K562 (cell line): ENCODE measurements around the gene TMEM273. TPM values are rescaled to one million over a fixed set of nuclear protein-coding genes. Genes with fewer than 3 reads are reported as not detected.

Experiments used
- ATAC-seq: fragments of 200-7000 bp; cut with Tn5 transposase; 3 replicates; pipeline ENCODE4 v1.9.1; 2020; ENCODE audit warnings: moderate library complexity
- BruUV-seq: library from RNA; stranded (reverse); fragments of 400-500 nt; replicated peaks from 2 replicates; lab custom pipeline; 2021; lab: Mats Ljungman, UMichigan
- CTCF ChIA-PET: fragments of 300-600 bp; formaldehyde crosslinking; extraction: SDS; loops from one replicate; lab custom pipeline; 2021; ENCODE audit warnings: low intra/inter-chr PET ratio; lab: Yijun Ruan, JAX
- POLR2A ChIA-PET: fragments of 300-600, 350-650 bp; sonication (Branson Sonifier 250); formaldehyde crosslinking; extraction: SDS; loops from one replicate; lab custom pipeline; 2021; ENCODE audit warnings: antibody characterized with exemption, inconsistent platforms; lab: Yijun Ruan, JAX
- DNase-seq, 4 experiments: peaks; one replicate each; pipeline versions ENCODE4 v3.0.0 to v3.0.0-alpha.2; 2011 to 2018; ENCODE audit warnings: low spot score in 3 of 4, mixed read lengths in 3 of 4; ENCODE audit errors: extremely low read depth in 1 of 4
- FAIRE-seq: peaks from 2 replicates; lab custom pipeline; 2011; peaks lifted over from hg19 to GRCh38; lab: Jason Lieb, UNC
- H2AFZ ChIP-seq: 2 replicates; pipeline ENCODE4 v1.6.0; 2011; ENCODE audit warnings: low read depth, low read length, control low read depth, inconsistent platforms
- H3K27ac ChIP-seq: fragments of 200-600 bp; 3 replicates; pipeline ENCODE4 v1.8.0; 2011; ENCODE audit warnings: low read depth, mild to moderate bottlenecking, control low read depth, inconsistent platforms, low read length, moderate library complexity, mixed read lengths; ENCODE audit errors: extremely low read depth
- H3K27me3 ChIP-seq, 2 experiments: fragments of 300-600 bp in 1 of 2; 2 replicates in 1 of 2; 3 replicates in 1 of 2; pipeline versions ENCODE4 v1.6.0 to v1.8.0; 2011; ENCODE audit warnings: inconsistent platforms in 2 of 2, low read length in 2 of 2, mild to moderate bottlenecking in 1 of 2, mixed read lengths in 1 of 2, moderate library complexity in 1 of 2; ENCODE audit not compliant: control insufficient read depth in 2 of 2, insufficient read depth in 2 of 2
- H3K36me3 ChIP-seq: fragments of 300-600 bp; 3 replicates; pipeline ENCODE4 v1.8.0; 2011; ENCODE audit warnings: mild to moderate bottlenecking, low read length, inconsistent platforms; ENCODE audit not compliant: control insufficient read depth, insufficient read depth
- H3K4me1 ChIP-seq, 2 experiments: fragments of 200-600 bp in 1 of 2; replicated peaks in 1 of 2; 2 replicates in 1 of 2; 3 replicates in 1 of 2; pipeline versions ENCODE4 v1.5.1 to v1.8.0; 2011; ENCODE audit warnings: inconsistent platforms in 2 of 2, low read length in 2 of 2, mild to moderate bottlenecking in 1 of 2, mixed read lengths in 1 of 2, moderate library complexity in 1 of 2; ENCODE audit not compliant: control insufficient read depth in 2 of 2, insufficient read depth in 2 of 2
- H3K4me2 ChIP-seq: 2 replicates; pipeline ENCODE4 v1.6.1; 2011; ENCODE audit warnings: low read length, control low read depth, inconsistent platforms, mixed read lengths; ENCODE audit not compliant: insufficient read depth
- H3K4me3 ChIP-seq: fragments of 200-600 bp; sonication (generic), shearing (Covaris generic); 2 replicates; pipeline ENCODE4 v1.5.1; 2016; ENCODE audit warnings: control low read depth, inconsistent platforms
- H3K79me2 ChIP-seq: fragments of 200-600 bp; 3 replicates; pipeline ENCODE4 v1.8.0; 2011; ENCODE audit warnings: low read length, inconsistent platforms; ENCODE audit not compliant: control insufficient read depth, insufficient read depth
- H3K9ac ChIP-seq, 2 experiments: 2 replicates each; pipeline versions ENCODE4 v1.6.0 to v1.6.1; 2011; ENCODE audit warnings: low read depth in 2 of 2, low read length in 2 of 2, control low read depth in 1 of 2, inconsistent platforms in 1 of 2, mild to moderate bottlenecking in 1 of 2, mixed read lengths in 1 of 2; ENCODE audit not compliant: insufficient read depth in 1 of 2
- H3K9me1 ChIP-seq: one replicate; pipeline ENCODE4 v1.6.0; 2011; ENCODE audit warnings: inconsistent platforms, mild to moderate bottlenecking, low read length, moderate library complexity; ENCODE audit not compliant: control insufficient read depth, insufficient read depth
- H3K9me3 ChIP-seq: replicated peaks from 2 replicates; pipeline ENCODE4 v1.5.1; 2011; ENCODE audit warnings: low read depth, low read length, inconsistent platforms; ENCODE audit not compliant: control insufficient read depth, insufficient read depth
- H4K20me1 ChIP-seq: replicated peaks from 2 replicates; pipeline ENCODE4 v1.6.1; 2011; ENCODE audit warnings: low read length, inconsistent platforms, mixed read lengths; ENCODE audit not compliant: control insufficient read depth, insufficient read depth
- OTX1 ChIP-seq: fragments of 450-650 bp; formaldehyde crosslinking; IDR thresholded peaks from 2 replicates; pipeline ENCODE4 v1.4.0; 2022; ENCODE audit warnings: mild to moderate bottlenecking
- POLR2A ChIP-seq: fragments of 450-650 bp; conservative IDR thresholded peaks from 2 replicates; pipeline ENCODE4 v1.6.1; 2016
- POLR2G ChIP-seq: fragments of 200-400 bp; formaldehyde crosslinking; IDR thresholded peaks from 2 replicates; pipeline ENCODE4 v1.6.1; 2017; ENCODE audit warnings: low read depth, mild to moderate bottlenecking, antibody characterized with exemption, low read length, moderate library complexity
- RAD21 ChIP-seq, 2 experiments: fragments of 250-450 bp in 1 of 2; fragments of 450-650 bp in 1 of 2; sonication (Bioruptor Pico) in 1 of 2; formaldehyde crosslinking in 1 of 2; IDR thresholded peaks in 1 of 2; conservative IDR thresholded peaks in 1 of 2; 2 replicates each; pipeline versions ENCODE4 v1.4.0 to v1.8.0; 2020 to 2022; ENCODE audit warnings: mild to moderate bottlenecking in 2 of 2, moderate library complexity in 1 of 2
- ZNF124 ChIP-seq: sonication (generic); formaldehyde crosslinking; IDR thresholded peaks from 2 replicates; pipeline ENCODE4 v1.8.1; 2022; ENCODE audit warnings: missing genetic modification reagents
- WGBS: fragments of 100-300 bp; shearing (Covaris generic); methylation state at CpG from one replicate; pipeline ENCODE4 v1.1.6; 2016; ENCODE audit warnings: low coverage, mixed read lengths; ENCODE audit not compliant: insufficient coverage; ENCODE audit errors: missing lambda C conversion rate; 5-methylcytosine and 5-hydroxymethylcytosine counted together
- in situ Hi-C: fragments of 300-500 bp; cut with MboI; formaldehyde crosslinking; loops from 4 replicates; pipeline ENCODE4 v1.15.0; 2018; ENCODE audit warnings: inconsistent platforms, mixed read lengths
- intact Hi-C: fragments of 100-400 bp; cut with micrococcal nuclease; formaldehyde crosslinking; loops from 2 replicates; pipeline ENCODE4 v1.14.2; 2022
- polyA plus RNA-seq, 8 experiments: library from polyadenylated mRNA; depleted of rRNA in 4 of 8; stranded (reverse) in 5 of 8; unstranded in 3 of 8; fragments of >200 nt; fragmentation: Nextera tagmentation in 2 of 8; fragmentation: Illumina TruSeq in 1 of 8; extraction: Ambion mirVana in 2 of 8; extraction: Trizol in 1 of 8; gene quantifications; 2 replicates each; pipeline versions ENCODE4 v1.2.1 to v1.2.3, GENCODE V29; 2011 to 2014; ENCODE audit warnings: inconsistent platforms in 1 of 8, missing spikeins in 1 of 8
- total RNA-seq, 7 experiments: library from RNA; depleted of rRNA in 6 of 7; stranded (reverse); fragments of >200 nt in 6 of 7; fragmentation: Illumina TruSeq in 2 of 7; extraction: Trizol in 2 of 7; gene quantifications; 2 replicates each; pipeline versions ENCODE4 v1.2.1 to v1.2.3, GENCODE V29; 2011 to 2021; ENCODE audit warnings: low replicate concordance in 1 of 7
- TF ChIP-seq, protein P1 (sequence below), 3 experiments: IDR thresholded peaks in 2 of 3; conservative IDR thresholded peaks in 1 of 3; 2 replicates each; pipeline ENCODE4 v1.5.1; 2011 to 2012; ENCODE audit warnings: low read length in 3 of 3, mild to moderate bottlenecking in 3 of 3, control low read depth in 2 of 3, improper control_type of control experiment in 1 of 3, inconsistent platforms in 1 of 3, low read depth in 1 of 3, mixed read lengths in 1 of 3, moderate library complexity in 1 of 3; ENCODE audit not compliant: insufficient read depth in 2 of 3

Gene TMEM273
- total and polyA plus RNA-seq, 9 of the 15 experiments (the other 6 are each of a cell fraction or from before 2014, with no cell fraction given), result 39.2 to 131 (median 95.6) TPM

DNA sequence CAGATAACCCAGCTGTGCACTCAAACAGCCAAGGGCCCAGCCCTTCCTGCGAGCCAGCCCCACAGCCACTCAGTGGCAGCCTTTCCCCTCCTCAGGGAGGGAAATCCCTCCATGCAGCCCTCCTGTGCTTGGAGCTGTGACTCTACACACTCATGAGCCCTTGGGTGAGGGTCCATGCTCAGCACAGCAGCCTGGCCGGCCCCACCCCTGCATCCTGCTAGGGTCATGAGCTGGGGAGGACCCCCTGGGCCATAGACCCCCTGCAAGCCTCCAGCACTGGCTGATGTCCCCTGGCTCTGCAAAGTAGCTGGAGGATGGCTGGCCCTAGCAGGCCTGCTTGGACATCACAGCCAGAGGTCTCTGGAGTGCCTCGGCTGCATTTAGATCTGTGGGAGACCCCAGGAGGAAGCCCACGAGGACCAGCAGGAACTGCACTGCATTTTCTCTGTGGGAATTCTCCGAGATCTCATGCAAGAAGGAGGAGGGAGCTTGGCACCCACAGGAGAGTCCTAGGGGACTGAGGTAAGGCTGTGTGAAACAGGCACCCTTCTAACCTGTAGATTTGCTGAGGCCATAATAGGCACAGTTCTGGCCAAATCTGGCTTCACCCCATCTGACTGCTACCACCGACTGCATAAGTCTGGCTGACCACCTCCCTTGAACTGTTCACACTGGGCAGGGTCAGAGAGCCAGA lies 17.4 kb downstream of the TMEM273 start:
- H3K36me3 ChIP-seq, result peaks cover 34% of the 10 kb centered on the region; the same call in 2 of the 3 replicates
- no peak overlapping the region for H2AFZ ChIP-seq
- H3K4me2 ChIP-seq, result no peak overlapping the region
- ChIA-PET POLR2A (interaction anchor here (0.6 to 4.1 kb wide), 6 partner anchors 9 to 373 kb away, joined by 3 to 30 read pairs (median 4); no protein-coding TSS in a partner anchor), CTCF (no interaction called here)
- no peaks in the 10 kb centered on the region for H3K9me3 ChIP-seq
- BruUV-seq, result no TSS peak
- ATAC-seq, result no peak
- no peak for FAIRE-seq
- peak in 1 of 4 experiments; percentile 28 for DNase-seq
- in situ Hi-C loops, result no loop called here
- H3K9ac ChIP-seq, result peak overlapping the region in 1 of 2 experiments; percentile 66; a peak in 2 of 4 replicates
- WGBS, result 73% methylated on average over 6 of the region's 6 CpGs
- TF ChIP-seq RAD21 (CRISPR knock-in tag; conservative IDR thresholded peaks at IDR 0.05 in 1 of 2, IDR thresholded peaks at IDR 0.05 in 1 of 2) (peak in 1 of 2 experiments; percentile 38; a peak in 2 of 4 replicates), ZNF124 (0 out of 2 replicates have a peak, but pooled peaks have one; percentile 9), OTX1 (CRISPR knock-in tag) (no peak), POLR2A (no peak), POLR2G (peak; percentile 39; the same call in 1 of the 2 replicates)
- TF ChIP-seq, protein P1, sequence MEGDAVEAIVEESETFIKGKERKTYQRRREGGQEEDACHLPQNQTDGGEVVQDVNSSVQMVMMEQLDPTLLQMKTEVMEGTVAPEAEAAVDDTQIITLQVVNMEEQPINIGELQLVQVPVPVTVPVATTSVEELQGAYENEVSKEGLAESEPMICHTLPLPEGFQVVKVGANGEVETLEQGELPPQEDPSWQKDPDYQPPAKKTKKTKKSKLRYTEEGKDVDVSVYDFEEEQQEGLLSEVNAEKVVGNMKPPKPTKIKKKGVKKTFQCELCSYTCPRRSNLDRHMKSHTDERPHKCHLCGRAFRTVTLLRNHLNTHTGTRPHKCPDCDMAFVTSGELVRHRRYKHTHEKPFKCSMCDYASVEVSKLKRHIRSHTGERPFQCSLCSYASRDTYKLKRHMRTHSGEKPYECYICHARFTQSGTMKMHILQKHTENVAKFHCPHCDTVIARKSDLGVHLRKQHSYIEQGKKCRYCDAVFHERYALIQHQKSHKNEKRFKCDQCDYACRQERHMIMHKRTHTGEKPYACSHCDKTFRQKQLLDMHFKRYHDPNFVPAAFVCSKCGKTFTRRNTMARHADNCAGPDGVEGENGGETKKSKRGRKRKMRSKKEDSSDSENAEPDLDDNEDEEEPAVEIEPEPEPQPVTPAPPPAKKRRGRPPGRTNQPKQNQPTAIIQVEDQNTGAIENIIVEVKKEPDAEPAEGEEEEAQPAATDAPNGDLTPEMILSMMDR (IDR thresholded peaks at IDR 0.05 in 2 of 3, conservative IDR thresholded peaks at IDR 0.05 in 1 of 3; ENCODE audit: insufficient read depth in 2 of 3, low read depth in 1 of 3, low read length in 3 of 3), result 0 out of 6 replicates have a peak, but pooled peaks of 1 of the 3 experiments have one; percentile 15
- TF ChIP-seq, all 486 proteins: peak for 4
- intact Hi-C loops, result loop anchor here (5.0 kb wide), 1 partner anchor 107 kb away; no protein-coding TSS in a partner anchor
- no peaks in the 10 kb centered on the region for H4K20me1 ChIP-seq
- peaks cover 82 to 96% of the 10 kb centered on the region in 2 experiments for H3K4me1 ChIP-seq
- H3K79me2 ChIP-seq, result peaks cover 62% of the 10 kb centered on the region
- H3K27me3 ChIP-seq, result no peaks in the 10 kb centered on the region
- H3K4me3 ChIP-seq, result no peak overlapping the region
- peaks cover 16% of the 10 kb centered on the region for H3K9me1 ChIP-seq
- no peak overlapping the region for H3K27ac ChIP-seq
